GM18951 (cell line): ENCODE data around the gene YIPF3.
"Not testable (repeated sequence)": the region's sequence is repeated elsewhere in the genome, so short reads cannot be mapped to it uniquely, and the experiment has no call there.

Experiments used
- POLR2A ChIP-seq: IDR thresholded peaks from 4 replicates; pipeline ENCODE4 v1.6.1; 2011; ENCODE audit warnings: mild to moderate bottlenecking; ENCODE audit not compliant: insufficient read length, insufficient read depth; ENCODE audit errors: extremely low read depth
- in situ Hi-C: fragments of 300-500 bp; cut with MboI; formaldehyde crosslinking; loops from one replicate; pipeline ENCODE4 v1.12.0; 2022; ENCODE audit warnings: low sequenced_read_pairs, mixed read lengths, inconsistent platforms; ENCODE audit not compliant: unreplicated experiment

YIPF3 gene

DNA sequence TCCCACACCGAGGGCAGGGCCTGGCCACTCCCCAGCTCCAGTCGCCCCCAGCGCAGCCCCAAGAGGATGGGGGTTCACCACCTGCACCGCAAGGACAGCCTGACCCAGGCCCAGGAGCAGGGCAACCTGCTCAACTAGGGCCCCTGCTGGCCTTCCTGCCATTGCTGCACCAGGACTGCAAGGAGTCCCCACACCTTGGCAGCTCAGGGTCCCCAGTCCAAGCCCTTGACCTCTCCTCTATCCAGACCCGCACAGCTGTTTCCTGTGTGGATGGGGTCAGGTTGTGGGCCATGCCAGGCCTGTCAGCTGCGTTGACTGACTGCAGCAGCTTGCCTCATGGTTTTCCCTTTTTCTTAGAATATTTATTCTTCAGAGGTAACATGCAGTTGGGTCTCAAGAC, 11.0 kb downstream of the YIPF3 start:
- no peak for TF ChIP-seq POLR2A
- in situ Hi-C loops: loop anchor here (10.0 kb wide), 2 partner anchors 51 to 251 kb away; partner anchors contain the start of gene DLK2

- no peak for TF ChIP-seq POLR2A
- in situ Hi-C loops: loop anchor here (10.0 kb wide), 2 partner anchors 50 to 250 kb away; partner anchors contain the start of gene DLK2
Measured at GRCh38 chr6:43504756-43505593, 11.8 kb downstream of the YIPF3 start.

- no peak for TF ChIP-seq POLR2A
- in situ Hi-C loops: loop anchor here (10.0 kb wide), 2 partner anchors 49 to 249 kb away; partner anchors contain the start of gene DLK2
Measured at GRCh38 chr6:43503443-43503842, 13.3 kb downstream of the YIPF3 start.

DNA sequence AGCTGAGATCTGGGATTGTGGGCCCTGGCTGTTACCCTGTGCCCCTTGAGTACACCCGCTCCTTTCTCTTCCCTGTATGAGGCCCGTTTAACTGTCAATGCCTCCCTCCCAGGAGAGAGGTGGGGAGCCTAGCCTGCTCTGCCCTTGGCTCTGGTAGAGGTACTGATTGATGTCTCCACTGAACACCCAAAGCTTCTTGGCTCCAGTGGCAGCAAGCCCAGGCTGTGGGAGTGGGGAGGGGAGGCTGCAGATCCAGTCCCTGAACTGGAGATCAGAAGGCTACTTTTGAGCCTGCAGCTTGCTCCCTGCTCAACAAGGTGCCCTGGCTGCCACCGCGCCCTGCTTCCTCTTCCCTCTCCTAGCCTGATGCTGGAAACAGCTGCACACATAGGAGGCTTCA, 14.1 kb downstream of the YIPF3 start:
- TF ChIP-seq POLR2A: no peak

GRCh38 chr6:43500921-43501320, 15.8 kb downstream of the YIPF3 start:
- no peak for TF ChIP-seq POLR2A
- in situ Hi-C loops: loop anchor here (10.0 kb wide), 2 partner anchors 46 to 246 kb away; partner anchors contain the start of gene DLK2

More for the DNA sequence above, 14.1 kb downstream of the YIPF3 start:
- in situ Hi-C loops: loop anchor here (10.0 kb wide), 2 partner anchors 48 to 248 kb away; partner anchors contain the start of gene DLK2

- TF ChIP-seq POLR2A: no peak
- in situ Hi-C loops: no loop called here
Measured at GRCh38 chr6:43499028-43499815, 17.5 kb downstream of the YIPF3 start.

GRCh38 chr6:43498291-43498690, 18.4 kb downstream of the YIPF3 start:
- in situ Hi-C loops: not testable (repeated sequence)

GRCh38 chr6:43497689-43498088, 19.0 kb downstream of the YIPF3 start:
- in situ Hi-C loops: no loop called here
- no peak for TF ChIP-seq POLR2A

- no peak for TF ChIP-seq POLR2A
- in situ Hi-C loops: no loop called here
Measured at GRCh38 chr6:43497129-43497396, 19.7 kb downstream of the YIPF3 start.

DNA sequence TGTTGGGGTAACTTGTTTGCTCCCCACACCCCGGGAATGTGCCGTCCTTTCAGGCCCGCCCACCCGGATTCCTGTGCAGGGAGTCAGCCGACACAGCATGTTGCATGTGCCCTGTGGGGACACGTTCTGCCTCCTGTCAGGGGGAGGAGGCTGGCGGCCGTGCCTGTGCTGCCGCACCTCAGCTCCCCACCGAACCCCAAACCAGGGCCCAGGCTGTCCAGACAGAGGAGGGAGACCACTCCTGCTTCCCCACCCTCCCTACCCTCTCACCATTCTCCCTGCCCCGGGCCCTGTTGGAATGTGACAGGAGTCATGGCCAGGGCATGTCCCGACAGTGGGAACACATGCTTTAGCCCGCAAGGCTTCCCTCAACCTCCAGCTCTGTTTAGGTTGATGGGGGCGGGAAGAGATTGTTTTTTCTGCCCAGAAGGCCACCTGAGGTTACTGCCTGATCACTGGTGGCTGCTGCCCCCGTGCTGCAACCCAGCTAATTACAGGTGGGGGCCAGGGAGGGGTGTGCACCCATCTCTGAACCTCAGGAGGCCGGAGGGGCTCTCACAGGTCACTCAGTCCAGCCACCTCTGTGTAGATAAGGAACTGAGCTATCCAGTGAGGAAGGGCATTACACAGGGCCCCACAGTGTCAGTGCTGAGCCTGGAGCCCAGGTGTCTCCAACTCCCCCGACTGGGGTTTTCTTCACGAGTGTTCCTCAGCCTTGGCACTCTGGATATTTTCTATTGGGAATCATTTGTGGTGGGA, 20.2 kb downstream of the YIPF3 start:
- in situ Hi-C loops: no loop called here
- no peak for TF ChIP-seq POLR2A

DNA sequence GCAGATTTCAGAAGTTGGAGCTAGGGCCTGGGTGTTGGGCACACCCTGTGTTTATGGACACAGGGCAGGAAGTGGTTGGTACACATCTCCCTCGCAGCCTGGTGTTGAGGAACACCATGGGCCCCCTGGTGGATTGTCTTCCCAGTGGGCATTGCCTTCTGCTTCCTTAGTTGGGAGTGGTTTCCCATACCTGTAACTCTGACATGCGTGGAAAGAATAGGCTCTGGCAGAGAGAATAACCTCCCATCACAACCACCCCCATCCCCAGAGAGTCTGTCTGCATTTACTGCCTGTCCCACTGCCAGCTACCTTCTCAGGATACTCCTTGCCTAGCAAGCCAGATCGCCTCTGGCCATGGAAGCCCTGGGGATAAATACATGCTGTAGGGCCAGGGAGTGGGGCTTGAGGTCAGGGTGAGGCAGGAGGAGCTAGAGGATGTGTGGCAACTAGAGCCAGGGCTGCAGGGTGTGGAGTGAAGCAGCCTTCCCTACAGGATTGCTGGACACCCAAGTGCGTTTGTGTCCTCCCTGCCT, 21.3 kb downstream of the YIPF3 start:
- in situ Hi-C loops: no loop called here

DNA sequence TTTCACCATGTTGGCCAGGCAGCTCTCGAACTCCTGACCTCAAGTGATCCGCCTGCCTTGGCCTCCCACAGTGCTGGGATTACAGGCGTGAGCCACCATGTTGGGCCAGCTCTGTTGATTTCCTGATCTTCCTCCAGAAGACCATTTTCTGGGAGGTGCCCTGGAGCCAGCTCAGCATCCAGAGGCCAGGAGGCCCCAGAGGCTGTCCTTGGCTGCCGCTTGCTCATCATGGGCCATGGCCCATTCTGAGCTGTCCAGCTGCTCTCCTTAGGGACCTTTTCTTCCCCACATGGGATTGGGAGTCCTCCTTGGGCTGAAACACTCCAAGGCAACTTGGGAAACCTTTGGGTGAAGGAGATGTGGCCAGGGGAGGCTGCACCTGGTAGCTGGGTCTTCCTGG, 22.0 kb downstream of the YIPF3 start:
- TF ChIP-seq POLR2A: no peak
- in situ Hi-C loops: no loop called here

More for the DNA sequence above, 21.3 kb downstream of the YIPF3 start:
- no peak for TF ChIP-seq POLR2A

DNA sequence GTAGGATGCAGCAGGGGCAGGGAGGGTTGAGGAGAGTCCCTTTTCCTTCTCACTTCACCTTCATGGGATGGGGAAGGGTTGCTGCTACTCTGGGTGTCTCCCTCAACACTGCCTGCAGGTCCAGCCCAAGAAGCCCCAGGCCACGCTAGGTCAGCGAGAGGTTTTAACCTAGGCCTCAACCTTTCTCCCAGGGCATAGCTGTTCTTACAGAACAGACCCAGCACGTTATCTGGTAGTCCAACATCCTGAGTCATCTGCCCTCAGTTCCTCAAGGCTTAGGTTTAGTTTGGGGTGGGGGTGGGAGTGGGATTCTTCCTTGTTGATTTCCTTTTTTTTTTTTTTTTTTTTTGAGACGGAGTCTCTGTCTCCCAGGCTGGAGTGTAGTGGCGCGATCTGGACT, 22.4 kb downstream of the YIPF3 start:
- TF ChIP-seq POLR2A: no peak
- in situ Hi-C loops: no loop called here
